NCI-H1417 (cell line): ENCODE measurements around the gene ALB.

Experiments
- DNase-seq, 3 experiments: peaks; one replicate each; lab custom pipeline; 2025; lab: John Stamatoyannopoulos, UW

Gene ALB

DNA sequence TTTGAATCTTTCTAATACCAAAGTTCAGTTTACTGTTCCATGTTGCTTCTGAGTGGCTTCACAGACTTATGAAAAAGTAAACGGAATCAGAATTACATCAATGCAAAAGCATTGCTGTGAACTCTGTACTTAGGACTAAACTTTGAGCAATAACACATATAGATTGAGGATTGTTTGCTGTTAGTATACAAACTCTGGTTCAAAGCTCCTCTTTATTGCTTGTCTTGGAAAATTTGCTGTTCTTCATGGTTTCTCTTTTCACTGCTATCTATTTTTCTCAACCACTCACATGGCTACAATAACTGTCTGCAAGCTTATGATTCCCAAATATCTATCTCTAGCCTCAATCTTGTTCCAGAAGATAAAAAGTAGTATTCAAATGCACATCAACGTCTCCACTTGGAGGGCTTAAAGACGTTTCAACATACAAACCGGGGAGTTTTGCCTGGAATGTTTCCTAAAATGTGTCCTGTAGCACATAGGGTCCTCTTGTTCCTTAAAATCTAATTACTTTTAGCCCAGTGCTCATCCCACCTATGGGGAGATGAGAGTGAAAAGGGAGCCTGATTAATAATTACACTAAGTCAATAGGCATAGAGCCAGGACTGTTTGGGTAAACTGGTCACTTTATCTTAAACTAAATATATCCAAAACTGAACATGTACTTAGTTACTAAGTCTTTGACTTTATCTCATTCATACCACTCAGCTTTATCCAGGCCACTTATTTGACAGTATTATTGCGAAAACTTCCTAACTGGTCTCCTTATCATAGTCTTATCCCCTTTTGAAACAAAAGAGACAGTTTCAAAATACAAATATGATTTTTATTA is 28.3 kb downstream of the ALB start:
- no peak for DNase-seq

DNA sequence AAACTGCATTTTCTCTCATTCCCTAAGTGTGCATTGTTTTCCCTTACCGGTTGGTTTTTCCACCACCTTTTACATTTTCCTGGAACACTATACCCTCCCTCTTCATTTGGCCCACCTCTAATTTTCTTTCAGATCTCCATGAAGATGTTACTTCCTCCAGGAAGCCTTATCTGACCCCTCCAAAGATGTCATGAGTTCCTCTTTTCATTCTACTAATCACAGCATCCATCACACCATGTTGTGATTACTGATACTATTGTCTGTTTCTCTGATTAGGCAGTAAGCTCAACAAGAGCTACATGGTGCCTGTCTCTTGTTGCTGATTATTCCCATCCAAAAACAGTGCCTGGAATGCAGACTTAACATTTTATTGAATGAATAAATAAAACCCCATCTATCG is 29.1 kb downstream of the ALB start:
- no peak for DNase-seq

DNA sequence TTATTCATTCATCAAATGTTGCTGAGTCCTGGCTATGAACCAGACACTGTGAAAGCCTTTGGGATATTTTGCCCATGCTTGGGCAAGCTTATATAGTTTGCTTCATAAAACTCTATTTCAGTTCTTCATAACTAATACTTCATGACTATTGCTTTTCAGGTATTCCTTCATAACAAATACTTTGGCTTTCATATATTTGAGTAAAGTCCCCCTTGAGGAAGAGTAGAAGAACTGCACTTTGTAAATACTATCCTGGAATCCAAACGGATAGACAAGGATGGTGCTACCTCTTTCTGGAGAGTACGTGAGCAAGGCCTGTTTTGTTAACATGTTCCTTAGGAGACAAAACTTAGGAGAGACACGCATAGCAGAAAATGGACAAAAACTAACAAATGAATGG is 30.2 kb downstream of the ALB start:
- DNase-seq = no peak

DNA sequence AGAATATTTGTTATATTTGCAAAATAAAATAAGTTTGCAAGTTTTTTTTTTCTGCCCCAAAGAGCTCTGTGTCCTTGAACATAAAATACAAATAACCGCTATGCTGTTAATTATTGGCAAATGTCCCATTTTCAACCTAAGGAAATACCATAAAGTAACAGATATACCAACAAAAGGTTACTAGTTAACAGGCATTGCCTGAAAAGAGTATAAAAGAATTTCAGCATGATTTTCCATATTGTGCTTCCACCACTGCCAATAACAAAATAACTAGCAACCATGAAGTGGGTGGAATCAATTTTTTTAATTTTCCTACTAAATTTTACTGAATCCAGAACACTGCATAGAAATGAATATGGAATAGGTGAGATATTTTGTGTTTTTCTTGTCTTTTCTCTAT is 31.9 kb downstream of the ALB start, which contains the start of gene AFP:
AFP (plus strand) TSS at position 238 of the 400 bp plus-strand sequence; CDS start at position 280, 42 bp downstream.
- no peak for DNase-seq

DNA sequence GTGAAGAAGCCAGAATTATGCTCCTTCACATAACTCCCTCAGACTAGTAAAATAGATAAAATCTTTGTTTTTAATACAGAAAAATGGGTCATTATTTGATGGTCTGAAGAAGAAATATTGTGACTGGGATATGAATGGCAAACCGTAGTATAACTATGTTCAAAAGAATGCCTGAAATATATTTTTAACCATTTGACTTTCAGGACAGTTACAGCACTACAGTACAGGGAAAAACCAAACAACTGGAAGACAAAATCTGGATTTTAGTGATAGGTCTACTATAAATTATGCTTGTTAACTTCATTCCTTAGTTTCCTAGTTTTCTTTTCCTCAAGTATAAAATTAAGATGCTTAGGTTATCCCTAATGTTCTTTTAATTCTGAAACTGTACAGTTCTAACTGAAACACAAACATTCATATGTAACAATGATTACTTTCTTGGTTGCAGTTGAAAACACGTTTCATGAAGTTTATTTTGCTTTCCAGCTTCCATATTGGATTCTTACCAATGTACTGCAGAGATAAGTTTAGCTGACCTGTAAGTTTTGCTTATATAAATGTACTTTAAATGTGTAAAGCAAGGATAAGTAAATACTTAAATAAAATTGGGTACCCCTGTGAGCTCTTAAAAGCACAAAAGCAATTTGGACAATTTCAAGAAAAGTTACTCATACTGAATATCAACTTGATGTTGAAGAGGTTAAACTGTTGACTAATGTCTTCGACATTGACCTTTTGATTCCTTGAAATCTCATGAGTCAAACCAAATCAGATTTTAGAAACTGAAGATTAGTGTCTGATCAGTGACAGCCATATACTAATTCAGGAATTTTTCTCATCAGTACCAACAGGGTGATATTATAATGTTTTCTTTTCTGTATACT is 32.8 kb downstream of the ALB start:
- no peak for DNase-seq

DNA sequence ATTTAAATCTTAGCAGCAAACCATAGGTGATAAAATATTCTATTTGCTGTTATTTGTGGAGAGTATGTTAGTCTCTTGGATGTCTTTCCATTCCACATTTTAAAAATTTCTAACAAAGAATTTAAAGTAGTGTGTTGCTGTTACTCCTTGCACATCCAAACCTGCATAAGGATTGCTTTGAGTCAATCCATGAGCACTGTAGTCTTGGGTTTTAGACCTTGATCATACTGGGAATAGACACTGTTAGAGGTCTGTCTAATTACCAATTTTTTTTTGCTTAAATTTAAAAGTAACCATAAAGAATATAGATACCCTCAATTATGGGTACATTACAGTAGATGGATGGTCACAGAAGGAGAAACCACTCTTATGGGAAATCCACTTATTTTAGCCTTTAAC is 33.5 kb downstream of the ALB start:
- DNase-seq = no peak

DNA sequence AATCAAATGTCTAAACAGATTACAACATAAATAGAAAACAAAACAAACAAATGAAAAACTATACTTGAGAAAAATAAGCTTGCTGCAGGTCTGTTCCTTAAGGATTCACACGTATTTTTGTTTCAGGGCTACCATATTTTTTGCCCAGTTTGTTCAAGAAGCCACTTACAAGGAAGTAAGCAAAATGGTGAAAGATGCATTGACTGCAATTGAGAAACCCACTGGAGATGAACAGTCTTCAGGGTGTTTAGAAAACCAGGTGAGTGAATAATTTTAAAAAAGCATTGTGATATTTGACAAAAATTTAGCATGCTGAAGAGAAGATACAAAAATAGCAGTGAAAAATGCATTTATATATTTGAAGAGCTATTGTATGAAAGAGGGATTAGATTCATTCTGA is 34.0 kb downstream of the ALB start:
- no peak for DNase-seq

DNA sequence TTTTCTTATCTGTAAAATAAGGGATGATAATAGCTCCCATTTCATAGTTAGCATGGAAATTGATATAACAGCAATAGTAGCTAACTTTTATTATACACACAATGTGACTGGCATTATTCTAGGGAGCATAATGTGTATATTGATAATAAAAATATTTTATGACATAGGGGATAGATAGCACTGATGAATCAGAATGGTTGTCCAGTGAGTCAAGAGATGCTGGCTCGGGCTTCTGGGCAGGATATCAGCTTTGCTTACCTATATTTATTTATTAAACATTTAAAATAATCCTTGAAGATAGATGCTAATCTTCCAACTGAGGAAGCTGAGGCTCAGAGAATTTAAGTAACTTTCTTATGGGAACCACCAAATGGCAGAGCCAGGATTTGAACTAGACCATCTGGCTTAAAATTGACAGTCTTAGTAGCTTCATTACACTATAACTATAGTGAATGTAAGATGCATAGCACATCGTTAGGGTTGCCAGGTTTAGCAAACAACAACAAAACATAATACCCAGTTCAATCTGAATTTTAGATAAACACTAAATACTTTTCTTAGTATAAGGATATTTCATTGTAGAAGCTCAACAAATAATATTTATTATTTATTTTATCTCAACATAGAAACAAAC is 34.6 kb downstream of the ALB start:
- no peak for DNase-seq

DNA sequence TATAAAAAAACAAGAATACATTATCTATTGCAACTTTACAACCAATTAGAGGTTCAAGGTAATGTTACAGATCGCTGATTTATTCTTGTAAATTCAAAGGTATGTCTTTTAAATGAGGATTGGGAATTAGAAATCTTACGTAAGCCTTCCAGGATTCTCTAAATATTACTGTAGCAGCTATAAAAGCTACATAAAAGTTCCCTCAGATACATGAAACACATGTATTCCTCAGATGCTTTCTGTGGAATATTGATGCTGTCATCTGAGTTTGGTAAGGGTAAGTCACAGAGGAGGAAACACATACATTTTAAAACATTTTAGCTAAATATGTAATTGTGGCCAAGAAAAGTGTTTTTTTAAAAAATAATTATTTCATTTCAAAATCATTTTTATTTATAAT is 35.4 kb downstream of the ALB start:
- DNase-seq = no peak

DNA sequence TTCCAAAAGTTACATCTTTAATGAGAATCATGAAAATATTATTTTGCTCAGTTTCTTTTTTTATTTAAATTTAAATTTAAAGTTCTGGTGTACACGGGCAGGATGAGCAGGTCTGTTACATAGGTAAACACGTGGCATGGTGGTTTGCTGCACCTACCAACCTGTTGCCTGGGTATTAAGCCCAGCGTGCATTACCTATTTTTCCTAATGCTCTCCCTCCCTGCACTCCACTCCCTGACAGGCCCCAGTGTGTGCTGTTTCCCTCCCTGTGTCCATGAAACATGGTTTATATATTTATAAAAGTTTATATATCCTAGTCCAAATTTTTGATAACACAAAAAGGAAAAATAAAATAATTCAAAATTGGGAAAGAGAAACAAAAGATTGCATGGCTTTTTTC is 35.9 kb downstream of the ALB start:
- DNase-seq = no peak

DNA sequence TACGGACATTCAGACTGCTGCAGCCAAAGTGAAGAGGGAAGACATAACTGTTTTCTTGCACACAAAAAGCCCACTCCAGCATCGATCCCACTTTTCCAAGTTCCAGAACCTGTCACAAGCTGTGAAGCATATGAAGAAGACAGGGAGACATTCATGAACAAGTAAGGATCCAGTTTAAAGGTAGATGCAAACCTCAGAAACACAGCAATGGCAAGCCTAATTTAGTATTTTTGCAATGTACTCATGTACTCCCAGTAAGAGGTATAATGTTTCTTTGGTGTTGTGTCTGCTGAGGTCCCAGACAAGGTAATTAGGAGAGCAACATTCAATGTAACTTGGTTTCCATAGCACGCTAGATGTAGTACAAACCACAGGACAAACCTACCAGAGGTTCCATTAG is 36.6 kb downstream of the ALB start:
- DNase-seq = no peak

DNA sequence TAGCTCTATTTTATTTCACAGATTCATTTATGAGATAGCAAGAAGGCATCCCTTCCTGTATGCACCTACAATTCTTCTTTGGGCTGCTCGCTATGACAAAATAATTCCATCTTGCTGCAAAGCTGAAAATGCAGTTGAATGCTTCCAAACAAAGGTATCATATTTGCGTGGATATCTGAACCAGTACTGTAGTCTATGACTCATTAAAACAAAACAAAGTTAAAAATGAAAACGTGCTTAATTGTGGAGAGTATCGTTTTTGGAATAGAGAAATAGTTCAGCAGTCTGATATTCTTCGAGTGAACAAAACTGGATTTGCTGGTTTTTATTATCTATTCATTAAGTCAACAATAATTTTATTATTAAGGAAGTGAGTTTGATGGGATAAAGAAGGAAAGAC is 38.2 kb downstream of the ALB start:
- no peak for DNase-seq

DNA sequence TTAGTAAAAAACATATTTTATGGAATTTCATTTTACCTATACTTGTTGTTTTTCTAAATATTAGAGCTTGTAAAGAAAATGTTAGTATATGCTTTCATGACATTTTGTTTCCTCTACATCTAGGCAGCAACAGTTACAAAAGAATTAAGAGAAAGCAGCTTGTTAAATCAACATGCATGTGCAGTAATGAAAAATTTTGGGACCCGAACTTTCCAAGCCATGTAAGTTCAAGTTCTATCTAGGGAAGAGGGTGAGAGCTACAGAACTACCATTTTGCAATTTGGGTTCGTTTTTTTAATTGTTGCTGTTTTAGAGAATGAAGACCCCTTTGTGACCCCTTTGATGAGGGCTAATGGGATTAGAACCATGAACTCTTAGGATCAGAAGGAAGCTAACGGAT is 39.1 kb downstream of the ALB start:
- DNase-seq = no peak

DNA sequence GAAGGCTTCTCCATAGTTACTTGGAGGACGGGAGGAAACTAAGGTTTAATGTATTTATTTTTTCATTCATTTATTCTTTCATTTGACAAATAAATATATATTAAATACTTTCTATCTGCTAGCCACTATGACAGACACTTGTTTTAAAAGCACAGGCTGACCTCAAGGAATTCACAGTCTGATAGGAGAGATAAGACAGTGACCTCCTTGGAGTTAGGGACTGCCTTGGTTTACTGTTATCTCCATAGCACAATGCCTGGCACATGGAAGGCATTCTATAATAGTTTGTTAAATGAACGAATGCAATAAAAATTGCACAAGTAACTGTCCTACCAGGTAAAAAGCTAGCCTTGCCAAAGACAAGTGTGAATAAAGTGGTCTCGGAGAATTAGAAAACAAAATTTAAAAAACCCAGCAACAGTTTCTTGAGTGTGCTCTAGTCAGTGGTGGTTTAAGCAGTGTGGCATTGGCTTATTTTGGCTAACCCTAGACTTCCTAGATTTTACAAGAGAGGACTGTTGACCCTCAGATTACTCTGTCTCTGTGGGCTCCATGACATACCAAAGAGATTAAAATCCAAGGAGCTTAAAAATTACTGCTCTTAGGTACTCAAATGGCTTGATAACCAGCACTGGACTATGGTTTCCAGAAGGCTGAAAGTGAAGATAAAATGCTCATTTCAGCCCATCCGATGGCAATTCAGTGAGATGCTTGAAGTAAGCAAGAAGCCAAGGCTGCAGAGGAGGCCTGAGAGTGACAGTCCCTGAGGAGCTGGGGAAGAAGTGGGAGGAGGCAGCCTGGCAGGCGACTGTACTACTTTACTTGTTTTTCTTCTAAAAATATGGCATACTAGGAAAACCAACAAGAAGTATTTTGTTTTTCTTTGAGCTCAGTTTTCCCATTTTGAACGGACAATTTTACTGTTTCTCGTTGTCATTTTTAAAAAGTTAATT is 41.6 kb downstream of the ALB start:
- no peak for DNase-seq

DNA sequence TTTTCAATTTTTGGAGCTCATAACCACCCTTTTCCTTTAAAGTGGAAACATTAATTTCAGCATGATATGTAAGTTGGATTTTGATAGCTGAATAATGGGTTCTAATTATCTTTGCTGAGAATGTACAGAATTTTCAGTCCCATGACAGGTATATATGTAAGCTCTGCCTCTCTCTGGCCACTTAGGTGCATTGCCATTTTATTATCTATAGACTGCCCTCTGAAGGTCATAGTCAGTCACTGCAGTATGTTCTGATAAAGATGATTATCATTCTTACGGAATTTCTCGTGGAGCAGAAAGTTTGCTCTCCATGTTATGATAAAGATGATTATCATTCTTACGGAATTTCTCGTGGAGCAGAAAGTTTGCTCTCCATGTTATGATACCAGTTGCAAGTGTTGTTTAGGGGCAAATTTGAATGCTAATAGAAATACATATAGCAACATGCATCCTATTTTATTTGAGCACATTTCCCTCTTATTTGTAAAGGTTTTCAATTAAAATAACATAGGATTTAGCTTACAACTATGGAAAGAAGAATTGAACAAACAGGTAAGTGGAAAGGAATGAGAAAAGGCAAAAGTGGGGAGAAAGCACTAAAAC is 42.4 kb downstream of the ALB start:
- peak; percentile 14 to 75 (median 57) for DNase-seq

DNA sequence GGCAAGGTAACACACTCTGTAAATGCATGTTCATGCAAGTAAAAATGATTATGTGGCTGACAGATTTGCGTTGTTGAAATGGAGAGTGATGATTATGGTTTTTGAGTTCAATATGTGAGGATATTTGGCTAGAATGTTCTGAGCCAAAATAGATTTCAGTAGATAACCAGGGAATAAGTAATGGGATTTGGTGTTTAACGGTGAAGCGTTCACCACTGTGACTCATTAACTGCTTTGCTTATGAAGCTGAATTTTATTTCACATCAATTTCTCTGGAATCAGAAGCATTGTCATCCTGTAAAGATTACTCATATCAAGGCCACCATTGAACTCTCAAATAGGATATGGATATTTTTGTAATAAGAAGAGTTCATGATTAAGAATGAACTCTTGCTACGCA is 43.6 kb downstream of the ALB start:
- DNase-seq = no peak

DNA sequence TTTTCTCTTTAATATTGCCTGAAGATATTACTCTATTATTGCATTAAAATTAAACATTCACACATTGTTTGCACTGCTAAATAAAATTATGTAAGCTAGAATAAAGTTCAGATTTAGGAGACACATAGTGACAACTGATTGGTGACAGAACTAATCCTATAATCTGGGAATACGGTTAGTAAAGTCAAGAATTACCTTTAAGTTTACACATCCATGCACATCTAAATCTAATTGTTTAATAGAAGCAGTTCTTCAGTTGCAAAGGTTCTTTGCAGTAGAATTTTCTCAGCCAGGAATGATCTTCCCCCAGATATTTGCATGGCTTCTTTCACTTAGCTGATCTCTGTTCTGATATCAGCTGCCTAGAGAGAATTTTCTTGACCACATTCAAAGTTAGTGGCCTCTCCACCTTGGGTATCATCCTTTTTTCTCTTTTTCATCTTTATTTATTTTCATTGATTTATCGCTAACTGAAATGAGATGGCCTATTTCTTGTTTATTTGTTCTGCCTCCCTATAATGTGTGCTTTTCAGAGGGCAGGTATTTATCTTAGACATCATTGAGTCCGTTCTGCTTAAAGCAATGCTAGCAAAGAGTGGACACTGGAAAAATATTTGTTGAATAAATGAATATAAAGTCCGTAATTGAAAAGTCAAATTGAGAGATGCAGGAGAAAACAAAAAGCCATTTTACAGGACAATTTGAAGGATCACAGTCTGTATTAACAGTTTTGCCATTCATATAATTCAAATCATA is 44.5 kb downstream of the ALB start:
- DNase-seq = no peak

DNA sequence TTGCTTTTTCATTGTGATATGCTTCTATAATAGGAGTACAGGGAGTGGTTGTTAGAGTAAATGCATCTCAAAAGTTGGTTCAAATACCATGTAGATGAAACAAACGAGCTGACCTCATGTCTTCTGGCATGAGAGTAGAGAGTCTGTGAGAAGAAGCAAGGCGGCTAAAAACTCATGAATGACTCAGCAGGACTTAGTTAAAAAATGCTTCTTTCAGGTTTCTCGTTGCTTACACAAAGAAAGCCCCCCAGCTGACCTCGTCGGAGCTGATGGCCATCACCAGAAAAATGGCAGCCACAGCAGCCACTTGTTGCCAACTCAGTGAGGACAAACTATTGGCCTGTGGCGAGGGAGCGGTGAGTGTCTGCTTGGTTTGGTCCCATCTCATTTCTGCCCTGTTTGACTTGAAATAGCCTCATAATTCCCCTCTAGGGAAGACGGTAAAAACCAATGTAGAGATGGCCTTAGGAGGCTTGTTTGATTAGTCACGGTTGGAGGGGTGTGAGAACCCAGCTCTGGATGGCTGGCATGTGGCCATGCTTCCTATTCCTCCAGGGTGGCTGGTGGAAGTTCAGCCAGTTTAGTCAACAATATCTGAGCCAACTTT is 46.4 kb downstream of the ALB start:
- DNase-seq = peak; percentile 64 to 90 (median 83)

DNA sequence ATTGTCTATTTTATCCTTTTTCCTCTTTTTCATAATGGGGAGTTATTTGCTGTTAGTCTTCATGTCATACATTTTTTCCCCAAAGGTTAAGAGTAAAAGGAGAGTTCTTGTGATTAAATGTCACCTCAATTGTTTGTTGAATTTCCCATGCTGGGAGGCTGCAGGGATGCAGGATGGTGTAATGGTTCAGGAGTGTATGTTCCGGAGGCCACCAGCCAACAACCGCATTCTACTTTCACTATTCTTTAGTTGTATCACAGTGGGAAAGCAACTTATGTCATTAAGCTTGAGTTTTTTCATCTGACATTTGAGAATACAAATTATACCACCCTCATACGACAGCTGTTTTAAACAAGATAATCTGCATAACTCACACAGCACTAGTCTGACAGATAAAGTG is 47.3 kb downstream of the ALB start:
- peak; percentile 18 to 95 (median 68) for DNase-seq
